ENCODE measurements around the gene SPTLC3.

Gene SPTLC3

GRCh38 chr20:13021205-13021970 is 12.6 kb downstream of the SPTLC3 start:
- no peak overlapping the region for H3K9ac ChIP-seq (ENCODE audit: low read length)
- no peaks in the 10 kb centered on the region for H3K4me1 ChIP-seq (ENCODE audit: control insufficient read depth, low read depth, low read length)
- no peaks in the 10 kb centered on the region for H3K36me3 ChIP-seq (ENCODE audit: control insufficient read depth, low read depth, low read length)
- no peak overlapping the region for H3K27ac ChIP-seq (ENCODE audit: low read length)
- H3K9me3 ChIP-seq (ENCODE audit: control insufficient read depth, low read depth, low read length), result no peaks in the 10 kb centered on the region
- H3K4me3 ChIP-seq (ENCODE audit: low read length), result no peak overlapping the region
- no peaks in the 10 kb centered on the region for H3K27me3 ChIP-seq (ENCODE audit: control insufficient read depth, insufficient read depth, low read length)

DNA sequence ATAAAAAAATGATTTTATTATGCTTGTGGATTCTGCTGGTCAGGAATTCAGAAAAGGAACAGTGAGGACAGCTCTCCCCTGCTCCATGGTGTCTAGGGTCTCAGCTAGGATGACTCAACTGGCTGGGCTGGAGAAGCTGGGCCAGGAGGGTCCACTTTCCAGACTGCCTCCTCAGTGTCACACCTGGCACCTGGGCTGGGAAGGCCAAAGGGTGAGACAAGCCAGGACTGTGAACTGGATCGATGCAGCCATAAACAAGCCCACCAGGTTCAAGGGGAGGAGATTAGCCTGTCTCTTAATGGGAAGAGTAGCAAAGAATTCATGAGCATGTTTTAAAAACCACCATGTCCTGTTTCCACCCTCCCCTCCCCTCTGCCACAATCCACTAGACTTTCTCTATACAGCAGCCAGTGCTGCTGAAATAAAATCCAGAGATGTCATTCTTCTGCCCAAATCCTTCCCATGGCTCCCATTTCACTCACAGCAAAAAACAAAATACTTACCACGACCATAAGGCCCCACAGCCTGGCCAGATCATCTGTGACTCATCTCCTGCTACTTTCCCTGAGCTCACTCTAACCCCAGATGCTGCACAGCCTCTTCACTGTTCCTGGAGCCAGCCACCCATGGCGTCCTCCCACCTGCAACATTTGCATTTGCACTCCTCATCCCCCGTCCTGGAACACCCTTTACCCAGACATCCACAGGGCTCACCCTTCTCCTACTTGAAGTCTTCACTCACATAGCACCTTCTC is 13.8 kb downstream of the SPTLC3 start:
- Histone ChIP-seq H3K27me3 (ENCODE audit: control insufficient read depth, insufficient read depth, low read length) (no peaks in the 10 kb centered on the region), H3K9me3 (ENCODE audit: control insufficient read depth, low read depth, low read length) (no peaks in the 10 kb centered on the region), H3K4me3 (ENCODE audit: low read length) (no peak overlapping the region), H3K36me3 (ENCODE audit: control insufficient read depth, low read depth, low read length) (no peaks in the 10 kb centered on the region), H3K9ac (ENCODE audit: low read length) (no peak overlapping the region), H3K27ac (ENCODE audit: low read length) (no peak overlapping the region), H3K4me1 (ENCODE audit: control insufficient read depth, low read depth, low read length) (no peaks in the 10 kb centered on the region)

- Histone ChIP-seq H3K36me3 (ENCODE audit: control insufficient read depth, low read depth, low read length) (no peaks in the 10 kb centered on the region), H3K4me3 (ENCODE audit: low read length) (no peak overlapping the region), H3K27ac (ENCODE audit: low read length) (no peak overlapping the region), H3K4me1 (ENCODE audit: control insufficient read depth, low read depth, low read length) (no peaks in the 10 kb centered on the region), H3K27me3 (ENCODE audit: control insufficient read depth, insufficient read depth, low read length) (no peaks in the 10 kb centered on the region), H3K9me3 (ENCODE audit: control insufficient read depth, low read depth, low read length) (no peaks in the 10 kb centered on the region), H3K9ac (ENCODE audit: low read length) (no peak overlapping the region)
Observed at GRCh38 chr20:13024596-13024995, 15.8 kb downstream of the SPTLC3 start.

DNA sequence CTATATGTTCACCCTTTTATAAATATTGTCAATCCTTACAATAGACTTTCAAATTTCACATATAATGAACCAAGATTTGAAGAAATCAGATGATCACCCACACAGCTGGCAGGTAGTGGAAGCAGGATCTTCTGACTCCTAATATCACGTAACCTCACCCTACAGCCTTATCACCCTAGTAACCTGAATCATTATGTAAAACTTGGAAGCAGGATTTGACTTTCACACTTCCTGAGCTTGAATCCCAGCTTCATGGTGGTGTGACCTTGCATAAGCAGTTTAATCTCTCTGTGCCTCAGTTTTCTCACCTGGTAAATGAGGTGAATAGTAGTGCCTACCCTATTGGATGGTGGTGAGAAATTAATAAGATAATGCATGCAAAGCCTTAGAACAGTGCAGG is 16.4 kb downstream of the SPTLC3 start:
- no peak overlapping the region for H3K9ac ChIP-seq (ENCODE audit: low read length)
- no peaks in the 10 kb centered on the region for H3K36me3 ChIP-seq (ENCODE audit: control insufficient read depth, low read depth, low read length)
- no peak overlapping the region for H3K4me3 ChIP-seq (ENCODE audit: low read length)
- no peak overlapping the region for H3K27ac ChIP-seq (ENCODE audit: low read length)
- H3K27me3 ChIP-seq (ENCODE audit: control insufficient read depth, insufficient read depth, low read length), result no peaks in the 10 kb centered on the region
- no peaks in the 10 kb centered on the region for H3K9me3 ChIP-seq (ENCODE audit: control insufficient read depth, low read depth, low read length)
- peaks cover 3% of the 10 kb centered on the region for H3K4me1 ChIP-seq (ENCODE audit: control insufficient read depth, low read depth, low read length)

DNA sequence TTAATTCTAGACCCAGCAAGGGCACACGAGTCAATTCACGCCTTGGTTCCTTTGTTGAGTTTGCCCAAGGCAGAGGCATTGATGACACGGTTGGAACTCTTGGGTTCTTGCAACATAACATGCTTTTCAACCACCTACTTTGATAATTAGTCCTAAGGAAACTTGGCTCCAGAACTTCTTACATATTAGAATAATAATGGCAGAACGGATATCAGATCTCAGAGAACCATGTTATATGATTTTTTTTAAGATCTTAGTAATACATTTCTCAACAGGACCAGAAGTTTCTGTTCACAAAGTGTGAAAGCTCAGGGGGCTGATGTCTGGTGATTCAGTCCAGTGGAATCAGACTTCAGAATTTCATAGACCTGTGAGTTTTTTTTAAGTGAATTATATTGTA is 19.2 kb downstream of the SPTLC3 start:
- Histone ChIP-seq H3K4me1 (ENCODE audit: control insufficient read depth, low read depth, low read length) (peaks cover 3% of the 10 kb centered on the region), H3K4me3 (ENCODE audit: low read length) (no peak overlapping the region), H3K9me3 (ENCODE audit: control insufficient read depth, low read depth, low read length) (no peaks in the 10 kb centered on the region), H3K36me3 (ENCODE audit: control insufficient read depth, low read depth, low read length) (no peaks in the 10 kb centered on the region), H3K27ac (ENCODE audit: low read length) (no peak overlapping the region), H3K27me3 (ENCODE audit: control insufficient read depth, insufficient read depth, low read length) (no peaks in the 10 kb centered on the region), H3K9ac (ENCODE audit: low read length) (no peak overlapping the region)

GRCh38 chr20:13028673-13029072 is 19.9 kb downstream of the SPTLC3 start:
- no peak overlapping the region for H3K27ac ChIP-seq (ENCODE audit: low read length)
- H3K4me1 ChIP-seq (ENCODE audit: control insufficient read depth, low read depth, low read length), result peaks cover 3% of the 10 kb centered on the region
- no peaks in the 10 kb centered on the region for H3K36me3 ChIP-seq (ENCODE audit: control insufficient read depth, low read depth, low read length)
- H3K27me3 ChIP-seq (ENCODE audit: control insufficient read depth, insufficient read depth, low read length), result no peaks in the 10 kb centered on the region
- H3K9me3 ChIP-seq (ENCODE audit: control insufficient read depth, low read depth, low read length), result no peaks in the 10 kb centered on the region
- H3K4me3 ChIP-seq (ENCODE audit: low read length), result no peak overlapping the region
- H3K9ac ChIP-seq (ENCODE audit: low read length), result no peak overlapping the region

GRCh38 chr20:13029687-13030375 is 21.1 kb downstream of the SPTLC3 start:
- Histone ChIP-seq H3K4me1 (ENCODE audit: control insufficient read depth, low read depth, low read length) (peaks cover 3% of the 10 kb centered on the region), H3K27ac (ENCODE audit: low read length) (no peak overlapping the region), H3K27me3 (ENCODE audit: control insufficient read depth, insufficient read depth, low read length) (no peaks in the 10 kb centered on the region), H3K4me3 (ENCODE audit: low read length) (no peak overlapping the region), H3K9me3 (ENCODE audit: control insufficient read depth, low read depth, low read length) (no peaks in the 10 kb centered on the region), H3K9ac (ENCODE audit: low read length) (no peak overlapping the region), H3K36me3 (ENCODE audit: control insufficient read depth, low read depth, low read length) (no peaks in the 10 kb centered on the region)

DNA sequence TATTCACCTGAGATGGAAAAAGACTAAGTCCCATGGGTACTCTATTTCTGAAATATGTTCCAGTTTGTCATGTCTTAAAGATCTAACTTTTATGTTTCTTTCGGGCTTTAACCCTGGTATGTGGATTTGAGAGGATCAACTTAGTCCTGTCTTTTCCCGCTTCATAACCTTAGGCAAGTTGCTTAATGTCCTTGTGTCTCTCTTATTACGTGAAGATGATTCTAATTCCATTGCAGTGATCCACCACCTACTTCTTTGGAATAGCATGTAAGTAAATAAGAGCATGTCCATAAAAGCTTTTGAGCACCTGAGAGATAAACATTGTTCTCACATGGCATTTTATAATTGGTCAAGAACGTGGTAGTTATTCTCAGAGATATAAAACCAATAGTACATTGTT is 23.0 kb downstream of the SPTLC3 start:
- H3K27ac ChIP-seq (ENCODE audit: low read length), result no peak overlapping the region
- no peak overlapping the region for H3K9ac ChIP-seq (ENCODE audit: low read length)
- H3K4me3 ChIP-seq (ENCODE audit: low read length), result no peak overlapping the region
- H3K9me3 ChIP-seq (ENCODE audit: control insufficient read depth, low read depth, low read length), result no peaks in the 10 kb centered on the region
- no peaks in the 10 kb centered on the region for H3K36me3 ChIP-seq (ENCODE audit: control insufficient read depth, low read depth, low read length)
- peaks cover 3% of the 10 kb centered on the region for H3K4me1 ChIP-seq (ENCODE audit: control insufficient read depth, low read depth, low read length)
- no peaks in the 10 kb centered on the region for H3K27me3 ChIP-seq (ENCODE audit: control insufficient read depth, insufficient read depth, low read length)

- H3K27ac ChIP-seq (ENCODE audit: low read length), result no peak overlapping the region
- no peaks in the 10 kb centered on the region for H3K36me3 ChIP-seq (ENCODE audit: control insufficient read depth, low read depth, low read length)
- no peaks in the 10 kb centered on the region for H3K27me3 ChIP-seq (ENCODE audit: control insufficient read depth, insufficient read depth, low read length)
- no peak overlapping the region for H3K9ac ChIP-seq (ENCODE audit: low read length)
- H3K9me3 ChIP-seq (ENCODE audit: control insufficient read depth, low read depth, low read length), result no peaks in the 10 kb centered on the region
- peaks cover 3% of the 10 kb centered on the region for H3K4me1 ChIP-seq (ENCODE audit: control insufficient read depth, low read depth, low read length)
- H3K4me3 ChIP-seq (ENCODE audit: low read length), result no peak overlapping the region
Observed at GRCh38 chr20:13034115-13034514, 25.3 kb downstream of the SPTLC3 start.

DNA sequence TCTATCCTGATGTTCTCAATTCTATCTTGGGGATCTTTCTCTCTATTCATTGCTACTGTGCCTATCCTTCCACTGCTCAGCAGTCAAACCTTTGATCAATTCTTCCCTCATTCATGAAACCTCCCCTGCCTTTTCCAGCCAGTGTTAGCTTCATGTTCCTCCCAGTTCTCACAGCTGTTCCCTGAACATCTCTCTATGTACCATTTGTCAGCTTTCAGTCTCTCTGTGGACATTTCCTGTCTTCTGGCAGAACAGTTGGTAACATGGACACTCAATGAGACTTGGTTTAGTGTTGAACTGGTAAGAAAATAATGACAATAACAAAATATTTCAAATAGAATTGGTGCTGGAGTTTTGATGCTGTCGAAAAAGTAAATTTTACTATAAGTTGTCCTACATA is 26.2 kb downstream of the SPTLC3 start:
- Histone ChIP-seq H3K4me1 (ENCODE audit: control insufficient read depth, low read depth, low read length) (peaks cover 2% of the 10 kb centered on the region), H3K27me3 (ENCODE audit: control insufficient read depth, insufficient read depth, low read length) (no peaks in the 10 kb centered on the region), H3K36me3 (ENCODE audit: control insufficient read depth, low read depth, low read length) (no peaks in the 10 kb centered on the region)

DNA sequence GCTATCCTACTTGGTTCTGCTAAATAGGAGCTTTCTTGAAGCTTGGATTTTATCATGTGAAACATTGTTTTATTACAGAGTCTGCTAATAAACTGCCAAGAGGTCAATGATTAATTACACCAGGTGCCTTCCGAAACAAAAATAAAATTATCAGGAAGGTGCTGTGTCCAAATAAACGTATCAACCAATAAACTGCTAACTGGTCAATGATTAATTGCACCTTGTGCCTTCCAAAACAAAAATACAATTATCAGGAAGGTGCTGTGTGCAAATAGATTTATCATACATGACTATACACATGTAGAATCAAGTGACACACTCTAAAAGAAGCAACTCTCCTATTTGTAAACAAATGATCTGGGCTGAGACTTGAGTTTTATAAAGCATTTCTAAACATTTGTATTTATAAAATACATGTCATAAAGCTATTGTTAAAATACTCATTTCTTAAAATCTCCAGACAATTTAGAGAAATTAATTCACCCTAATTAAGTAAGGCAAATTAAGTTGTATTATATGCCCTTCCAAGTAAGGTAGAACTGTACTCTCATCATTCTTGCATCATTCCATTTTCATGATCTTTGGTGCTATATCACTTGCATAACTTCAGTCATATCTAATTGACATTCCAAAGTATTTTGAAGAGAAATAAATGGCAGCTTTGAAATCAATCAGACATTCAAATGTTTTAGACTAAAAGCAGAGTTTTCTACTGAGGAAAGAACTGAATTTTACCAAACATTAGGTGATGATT is 26.8 kb downstream of the SPTLC3 start:
- H3K27ac ChIP-seq (ENCODE audit: low read length), result no peak overlapping the region
- H3K9ac ChIP-seq (ENCODE audit: low read length), result no peak overlapping the region
- H3K27me3 ChIP-seq (ENCODE audit: control insufficient read depth, insufficient read depth, low read length), result no peaks in the 10 kb centered on the region
- H3K4me1 ChIP-seq (ENCODE audit: control insufficient read depth, low read depth, low read length), result no peaks in the 10 kb centered on the region
- no peaks in the 10 kb centered on the region for H3K9me3 ChIP-seq (ENCODE audit: control insufficient read depth, low read depth, low read length)
- H3K4me3 ChIP-seq (ENCODE audit: low read length), result no peak overlapping the region
- H3K36me3 ChIP-seq (ENCODE audit: control insufficient read depth, low read depth, low read length), result no peaks in the 10 kb centered on the region

More for the DNA sequence above, 26.2 kb downstream of the SPTLC3 start:
- Histone ChIP-seq H3K9me3 (ENCODE audit: control insufficient read depth, low read depth, low read length) (no peaks in the 10 kb centered on the region), H3K4me3 (ENCODE audit: low read length) (no peak overlapping the region), H3K27ac (ENCODE audit: low read length) (no peak overlapping the region), H3K9ac (ENCODE audit: low read length) (no peak overlapping the region)
